Measurements from ENCODE around the gene APCDD1.

DNA sequence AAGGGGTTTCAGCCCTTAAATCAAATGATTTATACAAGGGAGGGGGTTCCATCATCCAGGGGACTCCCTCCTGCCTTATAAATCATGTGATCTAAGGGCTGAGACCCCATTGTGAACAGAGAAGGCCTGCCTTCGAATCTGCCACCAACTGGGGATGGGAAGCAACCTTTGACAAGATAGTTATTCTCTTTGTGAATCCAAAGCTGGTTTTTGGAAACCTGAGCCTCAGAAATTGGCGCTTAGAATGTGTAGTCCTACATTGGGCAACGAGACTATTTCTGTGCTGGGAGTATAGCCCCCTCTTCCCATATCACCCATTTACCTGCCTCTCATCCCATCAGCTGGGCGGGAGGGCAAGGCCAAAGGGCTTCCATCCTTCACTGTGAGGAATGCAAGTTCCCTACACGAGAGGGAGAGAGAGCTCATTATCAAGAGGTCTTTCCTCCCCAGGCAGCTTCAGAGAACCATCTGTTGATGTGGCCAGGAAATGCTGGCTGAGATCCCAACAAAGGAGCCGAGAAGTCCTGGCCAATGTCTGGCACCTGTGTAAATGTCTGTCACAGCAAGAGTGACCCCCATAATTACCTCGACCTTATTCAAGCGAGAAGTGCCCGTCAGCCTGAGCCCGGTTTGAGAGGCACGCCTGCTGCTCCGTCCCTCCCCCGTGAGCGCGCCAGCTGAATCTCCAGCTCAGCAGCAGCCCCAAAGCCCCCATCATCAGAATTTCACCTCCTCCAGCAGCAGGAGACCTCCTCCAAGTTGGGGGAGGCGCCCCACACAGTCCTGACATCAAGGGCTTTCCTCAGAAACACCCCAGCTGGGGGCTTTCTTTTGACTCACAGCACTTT is 48.4 kb upstream of the APCDD1 start:
- TF ChIP-seq, protein P1, sequence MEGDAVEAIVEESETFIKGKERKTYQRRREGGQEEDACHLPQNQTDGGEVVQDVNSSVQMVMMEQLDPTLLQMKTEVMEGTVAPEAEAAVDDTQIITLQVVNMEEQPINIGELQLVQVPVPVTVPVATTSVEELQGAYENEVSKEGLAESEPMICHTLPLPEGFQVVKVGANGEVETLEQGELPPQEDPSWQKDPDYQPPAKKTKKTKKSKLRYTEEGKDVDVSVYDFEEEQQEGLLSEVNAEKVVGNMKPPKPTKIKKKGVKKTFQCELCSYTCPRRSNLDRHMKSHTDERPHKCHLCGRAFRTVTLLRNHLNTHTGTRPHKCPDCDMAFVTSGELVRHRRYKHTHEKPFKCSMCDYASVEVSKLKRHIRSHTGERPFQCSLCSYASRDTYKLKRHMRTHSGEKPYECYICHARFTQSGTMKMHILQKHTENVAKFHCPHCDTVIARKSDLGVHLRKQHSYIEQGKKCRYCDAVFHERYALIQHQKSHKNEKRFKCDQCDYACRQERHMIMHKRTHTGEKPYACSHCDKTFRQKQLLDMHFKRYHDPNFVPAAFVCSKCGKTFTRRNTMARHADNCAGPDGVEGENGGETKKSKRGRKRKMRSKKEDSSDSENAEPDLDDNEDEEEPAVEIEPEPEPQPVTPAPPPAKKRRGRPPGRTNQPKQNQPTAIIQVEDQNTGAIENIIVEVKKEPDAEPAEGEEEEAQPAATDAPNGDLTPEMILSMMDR (IDR thresholded peaks at IDR 0.05): no peak
- TF ChIP-seq POLR2A (IDR thresholded peaks at IDR 0.05): no peak

Measured in thyroid gland (tissue), 4 donors.